Muscle of leg (tissue), 11 donors: ENCODE data around the gene TMEM163. TPM values are rescaled to one million over a fixed set of nuclear protein-coding genes. Genes with fewer than 3 reads are reported as not detected.
A peak's percentile ranks its signal among the peaks of the same experiment; 100 is the strongest.

Experiments
- DNase-seq: peaks from one replicate; pipeline ENCODE4 v3.0.0; 2013
- H3K27ac ChIP-seq: one replicate; pipeline ENCODE4 v1.5.1; 2013; ENCODE audit warnings: mild to moderate bottlenecking, low read length, control low read depth
- H3K27me3 ChIP-seq: one replicate; pipeline ENCODE4 v1.6.1; 2013; ENCODE audit warnings: low read length; ENCODE audit not compliant: control insufficient read depth, insufficient read depth
- H3K36me3 ChIP-seq: one replicate; pipeline ENCODE4 v1.6.1; 2013; ENCODE audit warnings: low read length; ENCODE audit not compliant: control insufficient read depth, insufficient read depth
- H3K4me1 ChIP-seq: one replicate; pipeline ENCODE4 v1.6.1; 2013; ENCODE audit warnings: low read length; ENCODE audit not compliant: control insufficient read depth, insufficient read depth
- H3K4me3 ChIP-seq: one replicate; pipeline ENCODE4 v1.5.1; 2013; ENCODE audit warnings: low read length, control low read depth
- H3K9me3 ChIP-seq: replicated peaks from 2 replicates; pipeline ENCODE4 v1.6.1; 2013; ENCODE audit warnings: low read depth, low read length; ENCODE audit not compliant: control insufficient read depth
- WGBS: methylation state at CpG from one replicate; pipeline ENCODE4 v1.1.5; 2013; ENCODE audit warnings: missing lambda C conversion rate; ENCODE audit not compliant: insufficient coverage; 5-methylcytosine and 5-hydroxymethylcytosine counted together
- polyA plus RNA-seq, 8 donors: library from polyadenylated mRNA; unstranded; fragments of 120-200 nt; gene quantifications; one replicate each; pipeline versions ENCODE4 v1.2.1 to v1.2.3, GENCODE V29; 2013; ENCODE audit warnings: inconsistent platforms in 1 of 8, low replicate concordance in 1 of 8; ENCODE audit not compliant: insufficient read length in 8 of 8, insufficient read depth in 1 of 8
- total RNA-seq: library from RNA; stranded (reverse); fragments of 120-200 nt; gene quantifications from one replicate; pipeline ENCODE4 v1.2.4, GENCODE V29; 2013

Gene TMEM163
- total and polyA plus RNA-seq, 9 donors: 0.66 to 3.5 (median 1.8) TPM

DNA sequence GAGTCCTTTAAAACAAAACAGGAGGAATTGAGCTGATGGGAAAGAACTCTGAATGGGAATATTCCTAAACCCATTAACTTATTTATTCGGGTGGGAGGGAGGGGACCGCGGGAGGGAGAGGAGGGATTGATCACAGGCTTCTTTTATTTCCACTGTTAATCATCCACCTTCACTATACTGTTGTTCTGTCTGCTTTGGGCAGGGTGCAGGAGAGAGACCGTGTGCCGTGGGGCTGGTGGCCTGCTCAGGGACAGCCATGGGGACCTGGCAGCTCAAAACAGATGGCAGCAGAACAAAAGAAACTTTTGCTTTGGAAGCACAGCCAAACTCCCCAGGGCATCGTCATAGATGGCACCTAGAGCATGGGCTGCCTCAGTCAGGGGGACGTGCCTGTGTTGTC lies 269.6 kb downstream of the TMEM163 start:
- WGBS: 84% methylated on average over 3 of the region's 7 CpGs
- no peak for DNase-seq
- Histone ChIP-seq H3K4me3 (no peak overlapping the region), H3K36me3 (peaks cover 21% of the 10 kb centered on the region), H3K4me1 (peaks cover 45% of the 10 kb centered on the region), H3K27ac (no peak overlapping the region), H3K9me3 (no peaks in the 10 kb centered on the region), H3K27me3 (no peaks in the 10 kb centered on the region)

DNA sequence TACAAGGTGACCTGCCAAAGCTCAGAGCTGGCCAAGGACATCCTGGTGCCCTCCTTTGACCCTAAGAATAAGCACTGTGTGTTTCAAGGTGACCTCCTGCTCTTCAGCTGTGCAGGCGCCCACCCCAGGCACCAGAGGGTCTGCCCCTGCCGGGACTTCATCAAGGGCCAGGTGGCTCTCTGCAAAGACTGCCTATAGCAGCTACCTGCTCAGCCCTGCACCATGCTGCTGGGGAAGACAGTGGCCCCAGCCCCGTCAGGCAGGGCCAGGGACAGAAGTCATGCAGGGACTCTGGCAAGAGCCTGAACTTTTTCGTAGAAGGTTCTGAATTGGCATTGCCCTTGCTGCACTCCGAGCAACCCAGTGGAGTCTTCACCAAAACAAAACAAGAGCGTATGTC lies 270.1 kb downstream of the TMEM163 start:
- Histone ChIP-seq H3K4me3 (no peak overlapping the region), H3K4me1 (peaks cover 43% of the 10 kb centered on the region), H3K36me3 (peaks cover 21% of the 10 kb centered on the region), H3K27ac (no peak overlapping the region), H3K27me3 (no peaks in the 10 kb centered on the region), H3K9me3 (no peaks in the 10 kb centered on the region)
- whole genome bisulfite sequencing: 84% methylated on average over 5 of the region's 6 CpGs
- DNase-seq: no peak

- Histone ChIP-seq H3K27me3 (no peaks in the 10 kb centered on the region), H3K36me3 (peaks cover 24% of the 10 kb centered on the region), H3K4me3 (no peak overlapping the region), H3K9me3 (no peaks in the 10 kb centered on the region), H3K27ac (no peak overlapping the region), H3K4me1 (peaks cover 40% of the 10 kb centered on the region)
- 69% methylated on average over 3 of the region's 4 CpGs for WGBS
- no peak for DNase-seq
Observed at GRCh38 chr2:134447669-134448068, 271.1 kb downstream of the TMEM163 start.

- peaks cover 32% of the 10 kb centered on the region for H3K36me3 ChIP-seq
- 27% methylated on average over 5 of the region's 8 CpGs for WGBS
- peak; percentile 94 for DNase-seq
Observed at GRCh38 chr2:134446383-134447017, 272.3 kb downstream of the TMEM163 start.

GRCh38 chr2:134445985-134446382 lies 272.8 kb downstream of the TMEM163 start:
- Histone ChIP-seq H3K27ac (no peak overlapping the region), H3K9me3 (no peaks in the 10 kb centered on the region), H3K36me3 (peaks cover 32% of the 10 kb centered on the region), H3K4me3 (no peak overlapping the region), H3K4me1 (peaks cover 40% of the 10 kb centered on the region), H3K27me3 (no peaks in the 10 kb centered on the region)
- DNase-seq: no peak
- WGBS: 56% methylated on average over 7 of the region's 11 CpGs

More at GRCh38 chr2:134446383-134447017, 272.3 kb downstream of the TMEM163 start:
- no peaks in the 10 kb centered on the region for H3K27me3 ChIP-seq
- no peak overlapping the region for H3K4me3 ChIP-seq
- peaks cover 40% of the 10 kb centered on the region for H3K4me1 ChIP-seq
- peak overlapping the region; percentile 79 for H3K27ac ChIP-seq
- H3K9me3 ChIP-seq: no peaks in the 10 kb centered on the region

GRCh38 chr2:134445116-134445515 lies 273.7 kb downstream of the TMEM163 start:
- Histone ChIP-seq H3K4me1 (peaks cover 40% of the 10 kb centered on the region), H3K4me3 (no peak overlapping the region), H3K36me3 (peaks cover 32% of the 10 kb centered on the region)

GRCh38 chr2:134443814-134444480 lies 274.9 kb downstream of the TMEM163 start:
- peak; percentile 47 for DNase-seq
- Histone ChIP-seq H3K27me3 (no peaks in the 10 kb centered on the region), H3K27ac (no peak overlapping the region), H3K4me3 (no peak overlapping the region), H3K4me1 (peaks cover 40% of the 10 kb centered on the region), H3K9me3 (no peaks in the 10 kb centered on the region), H3K36me3 (peaks cover 28% of the 10 kb centered on the region)
- 43% methylated on average over 5 of the region's 11 CpGs for WGBS

More at GRCh38 chr2:134445116-134445515, 273.7 kb downstream of the TMEM163 start:
- Histone ChIP-seq H3K27ac (no peak overlapping the region), H3K27me3 (no peaks in the 10 kb centered on the region), H3K9me3 (no peaks in the 10 kb centered on the region)
- DNase-seq: no peak
- 100% methylated on average over 2 of the region's 4 CpGs for WGBS

DNA sequence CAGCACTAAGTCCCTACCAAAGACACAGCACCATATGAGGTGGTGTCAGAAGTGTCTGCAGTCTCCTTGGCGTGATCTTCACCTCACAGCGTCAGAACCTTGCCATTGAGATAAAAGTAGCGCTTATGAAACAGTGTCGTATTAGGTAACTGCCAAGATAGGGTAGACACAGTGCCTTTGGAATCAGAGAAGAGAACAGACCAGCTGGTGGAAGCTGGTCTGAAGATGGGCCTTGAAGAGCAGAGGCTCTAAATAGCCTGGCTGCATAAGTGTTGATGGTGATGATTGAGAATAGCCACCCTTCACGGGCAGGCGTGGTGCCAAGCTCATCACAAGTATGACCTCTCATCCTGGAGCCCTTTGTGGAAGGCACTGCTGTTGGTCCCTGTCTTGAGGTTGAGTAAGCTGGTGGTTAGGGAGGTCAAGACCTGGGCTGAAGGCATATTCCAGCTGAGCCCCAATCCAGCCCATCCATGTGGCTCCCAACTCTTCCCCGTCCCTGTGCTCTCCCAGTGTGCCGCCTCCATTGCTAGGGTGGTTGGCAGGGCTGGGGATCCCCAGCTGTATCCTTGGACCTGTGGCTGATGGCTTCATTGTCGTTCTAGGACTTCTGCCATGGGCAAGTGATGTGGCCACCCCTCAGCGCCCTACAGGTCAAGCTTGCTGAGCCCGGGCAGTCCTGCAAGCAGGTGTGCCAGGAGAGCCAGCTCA lies 277.5 kb downstream of the TMEM163 start:
- Histone ChIP-seq H3K36me3 (peaks cover 26% of the 10 kb centered on the region), H3K27ac (no peak overlapping the region), H3K4me1 (peaks cover 19% of the 10 kb centered on the region), H3K27me3 (no peaks in the 10 kb centered on the region), H3K9me3 (no peaks in the 10 kb centered on the region), H3K4me3 (no peak overlapping the region)
- WGBS: 95% methylated on average over 10 of the region's 11 CpGs
- DNase-seq: peak; percentile 22

DNA sequence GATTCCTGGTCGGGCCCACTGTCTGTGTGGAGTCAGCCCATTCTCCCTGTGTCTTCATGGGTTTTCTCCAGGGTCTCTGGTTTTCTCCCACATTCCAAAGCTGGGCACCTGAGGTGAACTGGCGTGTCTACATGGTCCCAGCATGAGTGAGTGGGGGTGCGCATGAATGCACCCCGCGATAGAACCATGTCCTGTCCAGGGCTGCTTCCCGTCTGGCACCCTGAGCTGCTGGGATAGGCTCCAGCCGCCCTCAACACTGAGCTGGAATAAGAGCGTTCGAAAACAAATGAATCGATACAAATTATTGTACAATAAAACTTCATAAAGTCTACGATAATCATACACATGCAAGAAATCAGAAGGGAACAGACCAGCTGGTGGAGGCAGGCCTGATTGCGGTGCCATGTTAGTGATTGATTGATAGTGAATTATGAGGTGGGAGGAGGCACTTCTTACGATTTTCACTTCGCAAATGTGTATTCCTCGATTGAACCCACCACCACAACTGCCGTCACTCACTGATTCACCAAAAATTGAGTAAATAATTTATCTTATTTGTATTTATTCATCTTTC lies 278.4 kb downstream of the TMEM163 start:
- H3K4me1 ChIP-seq: peaks cover 10% of the 10 kb centered on the region
- no peak overlapping the region for H3K27ac ChIP-seq
- no peak for DNase-seq
- no peaks in the 10 kb centered on the region for H3K27me3 ChIP-seq
- H3K36me3 ChIP-seq: peaks cover 30% of the 10 kb centered on the region
- WGBS: 83% methylated on average over 6 of the region's 16 CpGs
- H3K4me3 ChIP-seq: no peak overlapping the region
- H3K9me3 ChIP-seq: no peaks in the 10 kb centered on the region

DNA sequence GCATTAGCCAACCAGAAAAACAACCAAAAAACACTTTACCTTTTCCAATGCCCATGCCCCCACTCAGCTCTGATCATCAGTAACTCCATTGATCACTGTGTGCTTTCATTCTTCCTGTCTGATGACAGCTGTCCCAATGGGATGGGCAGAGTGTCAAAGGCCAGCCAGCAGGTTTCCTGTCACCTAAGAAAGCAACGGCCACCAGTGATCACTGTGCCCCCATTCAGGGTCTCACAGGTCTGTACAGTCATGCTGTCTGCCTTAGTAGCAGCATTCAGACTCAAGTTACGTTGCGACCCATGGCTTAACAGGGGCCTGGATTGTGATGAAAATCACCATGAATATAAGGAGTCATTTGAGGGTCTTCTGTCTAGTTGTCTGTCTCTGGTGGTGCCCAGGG lies 280.4 kb downstream of the TMEM163 start:
- Histone ChIP-seq H3K27ac (no peak overlapping the region), H3K27me3 (no peaks in the 10 kb centered on the region), H3K9me3 (no peaks in the 10 kb centered on the region), H3K4me3 (no peak overlapping the region), H3K4me1 (no peaks in the 10 kb centered on the region), H3K36me3 (peaks cover 39% of the 10 kb centered on the region)
- no peak for DNase-seq
- 70% methylated on average over 3 of the region's 3 CpGs for WGBS
